Transverse colon (tissue), 4 donors: ENCODE data around the gene FGF1. TPM values are rescaled to one million over a fixed set of nuclear protein-coding genes. Genes with fewer than 3 reads are reported as not detected.

Experiments used
- DNase-seq: peaks from one replicate; pipeline ENCODE4 v3.0.0-alpha.2; 2019
- H3K27ac ChIP-seq, 4 donors: fragments of 200-600 bp; sonication (generic); 2 replicates each; pipeline ENCODE4 v1.5.1; 2016 to 2018; ENCODE audit warnings: inconsistent platforms in 4 of 4
- H3K27me3 ChIP-seq: fragments of 200-600 bp; sonication (generic); 2 replicates; pipeline ENCODE4 v1.5.1; 2017; ENCODE audit warnings: inconsistent platforms
- H3K36me3 ChIP-seq, 4 donors: fragments of 200-600 bp; sonication (generic); 2 replicates each; pipeline ENCODE4 v1.5.1; 2017 to 2019; ENCODE audit warnings: inconsistent platforms in 4 of 4
- H3K4me1 ChIP-seq, 4 donors: fragments of 200-600 bp; sonication (generic); 2 replicates each; pipeline ENCODE4 v1.5.1; 2017 to 2020; ENCODE audit warnings: inconsistent platforms in 4 of 4
- H3K4me3 ChIP-seq, 4 donors: fragments of 200-600 bp; sonication (generic); 1 replicate in 1 of 4; 2 replicates in 3 of 4; pipeline versions ENCODE4 v1.5.1 to v1.6.1; 2017 to 2019; ENCODE audit warnings: inconsistent platforms in 4 of 4
- H3K9me3 ChIP-seq, 2 donors: fragments of 200-600 bp; sonication (generic); 2 replicates each; pipeline ENCODE4 v1.5.1; 2017 to 2019; ENCODE audit warnings: inconsistent platforms in 2 of 2
- EP300 ChIP-seq: sonication (generic); formaldehyde crosslinking; IDR thresholded peaks from one replicate; pipeline ENCODE4 v1.6.1; 2017; ENCODE audit warnings: antibody characterized with exemption, low read depth
- POLR2A ChIP-seq: fragments of 450-650 bp; IDR thresholded peaks from one replicate; pipeline ENCODE4 v1.6.1; 2016; ENCODE audit warnings: antibody characterized with exemption, mild to moderate bottlenecking, moderate library complexity
- POLR2AphosphoS5 ChIP-seq, 3 donors: sonication (generic); formaldehyde crosslinking; IDR thresholded peaks; one replicate each; pipeline ENCODE4 v1.6.1; 2016; ENCODE audit warnings: antibody characterized with exemption in 3 of 3
- WGBS, 2 donors: methylation state at CpG; one replicate each; pipeline ENCODE4 v1.1.5; 2018; ENCODE audit warnings: low coverage in 1 of 2; 5-methylcytosine and 5-hydroxymethylcytosine counted together
- in situ Hi-C, 4 donors: fragments of 200-750 bp; cut with MboI; loops; one replicate each; pipeline versions ENCODE4 v1.15.0 to v1.15.1; 2017; ENCODE audit warnings: low sequenced_read_pairs in 3 of 4, low pct_ligation_motif_present in 1 of 4, low pct_unique_long_range_greater_than_20kb in 1 of 4
- intact Hi-C: fragments of 100-400 bp; cut with DNase I; formaldehyde crosslinking; loops from one replicate; pipeline ENCODE4 v1.15.1; 2023; ENCODE audit warnings: low total_unique reads
- total RNA-seq, 4 donors: library from RNA; depleted of rRNA; stranded (reverse); fragments of >200 nt; gene quantifications; one replicate each; pipeline ENCODE4 v1.1.0, GENCODE V29; 2016
- TF ChIP-seq, protein P1 (sequence below), 5 experiments: fragments of 200-600 bp in 3 of 5; fragments of 450-650 bp in 2 of 5; sonication (generic) in 3 of 5; IDR thresholded peaks; 1 replicate in 2 of 5; 2 replicates in 3 of 5; pipeline ENCODE4 v1.5.1; 2016 to 2017; ENCODE audit warnings: antibody characterized with exemption in 5 of 5, inconsistent platforms in 3 of 5, mild to moderate bottlenecking in 2 of 5, moderate library complexity in 1 of 5

FGF1 gene
- total RNA-seq, 4 donors from 2014 or later, result 0.32 to 0.41 TPM; not detected in 2

GRCh38 chr5:142689081-142689480 is 3.2 kb upstream of the FGF1 start:
- no peak for DNase-seq
- H3K4me1 ChIP-seq, result peaks cover 0 to 16% (median 7%) of the 10 kb centered on the region in 4 donors
- no peaks in the 10 kb centered on the region for H3K9me3 ChIP-seq
- in situ Hi-C loops, result loop anchor here in 1 of 4 donors (25.0 kb wide), 1 partner anchor 527 kb away; no protein-coding TSS in a partner anchor
- H3K27me3 ChIP-seq, result no peaks in the 10 kb centered on the region
- TF ChIP-seq POLR2AphosphoS5 (IDR thresholded peaks at IDR 0.05), result no peak
- TF ChIP-seq, protein P1, sequence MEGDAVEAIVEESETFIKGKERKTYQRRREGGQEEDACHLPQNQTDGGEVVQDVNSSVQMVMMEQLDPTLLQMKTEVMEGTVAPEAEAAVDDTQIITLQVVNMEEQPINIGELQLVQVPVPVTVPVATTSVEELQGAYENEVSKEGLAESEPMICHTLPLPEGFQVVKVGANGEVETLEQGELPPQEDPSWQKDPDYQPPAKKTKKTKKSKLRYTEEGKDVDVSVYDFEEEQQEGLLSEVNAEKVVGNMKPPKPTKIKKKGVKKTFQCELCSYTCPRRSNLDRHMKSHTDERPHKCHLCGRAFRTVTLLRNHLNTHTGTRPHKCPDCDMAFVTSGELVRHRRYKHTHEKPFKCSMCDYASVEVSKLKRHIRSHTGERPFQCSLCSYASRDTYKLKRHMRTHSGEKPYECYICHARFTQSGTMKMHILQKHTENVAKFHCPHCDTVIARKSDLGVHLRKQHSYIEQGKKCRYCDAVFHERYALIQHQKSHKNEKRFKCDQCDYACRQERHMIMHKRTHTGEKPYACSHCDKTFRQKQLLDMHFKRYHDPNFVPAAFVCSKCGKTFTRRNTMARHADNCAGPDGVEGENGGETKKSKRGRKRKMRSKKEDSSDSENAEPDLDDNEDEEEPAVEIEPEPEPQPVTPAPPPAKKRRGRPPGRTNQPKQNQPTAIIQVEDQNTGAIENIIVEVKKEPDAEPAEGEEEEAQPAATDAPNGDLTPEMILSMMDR (IDR thresholded peaks at IDR 0.05), result no peak
- no peak for TF ChIP-seq EP300
- TF ChIP-seq POLR2A, result no peak
- no peaks in the 10 kb centered on the region for H3K36me3 ChIP-seq
- intact Hi-C loops, result no loop called here
- 75 to 77% methylated on average over 2 to 5 of the region's 5 CpGs for WGBS, 2 donors
- no peak overlapping the region for H3K4me3 ChIP-seq
- H3K27ac ChIP-seq, result no peak overlapping the region

GRCh38 chr5:142688281-142688989 is 2.5 kb upstream of the FGF1 start:
- intact Hi-C loops, result no loop called here
- Histone ChIP-seq H3K27me3 (no peaks in the 10 kb centered on the region), H3K27ac (no peak overlapping the region), H3K4me3 (no peak overlapping the region), H3K36me3 (no peaks in the 10 kb centered on the region), H3K4me1 (peaks cover 0 to 17% (median 7%) of the 10 kb centered on the region in 4 donors), H3K9me3 (no peaks in the 10 kb centered on the region)
- TF ChIP-seq POLR2AphosphoS5 (IDR thresholded peaks at IDR 0.05) (no peak), POLR2A (no peak), EP300 (no peak)
- TF ChIP-seq, protein P1 (IDR thresholded peaks at IDR 0.05), result no peak
- in situ Hi-C loops, result loop anchor here in 1 of 4 donors (25.0 kb wide), 1 partner anchor 526 kb away; no protein-coding TSS in a partner anchor
- no peak for DNase-seq
- WGBS, 2 donors, result 77 to 79% methylated on average over 6 to 7 of the region's 7 CpGs

DNA sequence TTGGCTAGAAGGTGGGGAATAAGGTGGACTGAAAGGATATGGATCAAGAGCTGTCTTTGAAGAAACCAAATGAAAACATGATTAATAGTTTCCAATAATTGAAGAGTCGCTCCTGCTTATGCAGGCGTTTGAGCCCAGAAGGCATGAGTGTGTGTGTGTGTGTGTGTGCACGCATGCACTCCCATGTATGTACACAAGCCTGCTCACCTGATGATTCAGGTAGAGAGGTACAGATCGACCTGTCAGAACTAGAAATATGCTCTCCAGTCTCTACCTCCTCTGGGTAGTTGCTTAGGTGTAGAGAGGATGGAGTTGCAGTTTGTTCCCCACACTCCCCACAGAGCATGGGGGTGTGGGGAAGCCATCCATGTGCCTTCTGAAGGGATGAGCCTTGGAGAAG is 1.1 kb upstream of the FGF1 start:
- H3K36me3 ChIP-seq, result no peaks in the 10 kb centered on the region
- H3K4me1 ChIP-seq, result peaks cover 0 to 17% (median 7%) of the 10 kb centered on the region in 4 donors
- H3K27me3 ChIP-seq, result no peaks in the 10 kb centered on the region
- no peaks in the 10 kb centered on the region for H3K9me3 ChIP-seq
- no peak overlapping the region for H3K4me3 ChIP-seq
- intact Hi-C loops (no loop called here), in situ Hi-C loops (loop anchor here in 1 of 4 donors (25.0 kb wide), 1 partner anchor 525 kb away; no protein-coding TSS in a partner anchor)
- H3K27ac ChIP-seq, result no peak overlapping the region
- WGBS, 2 donors, result 73 to 86% methylated on average over 3 to 4 of the region's 4 CpGs
- TF ChIP-seq EP300 (no peak), POLR2A (no peak), POLR2AphosphoS5 (IDR thresholded peaks at IDR 0.05) (no peak)
- TF ChIP-seq, protein P1 (IDR thresholded peaks at IDR 0.05), result no peak
- no peak for DNase-seq

GRCh38 chr5:142686210-142686734 is 382 bp upstream of the FGF1 start:
- H3K27ac ChIP-seq, result peak overlapping the region in 2 of 4 donors; percentile 30 to 63
- H3K9me3 ChIP-seq, result no peaks in the 10 kb centered on the region
- intact Hi-C loops (no loop called here), in situ Hi-C loops (loop anchor here in 1 of 4 donors (25.0 kb wide), 1 partner anchor 524 kb away; no protein-coding TSS in a partner anchor)
- WGBS, 2 donors, result 56% methylated on average over 11 of the region's 11 CpGs; no CpG with 5 or more reads in 1 of the 2 donors
- DNase-seq, result no peak
- H3K4me3 ChIP-seq, result no peak overlapping the region
- H3K4me1 ChIP-seq, result peaks cover 0 to 17% (median 7%) of the 10 kb centered on the region in 4 donors
- H3K36me3 ChIP-seq, result no peaks in the 10 kb centered on the region
- TF ChIP-seq EP300 (no peak), POLR2A (no peak), POLR2AphosphoS5 (IDR thresholded peaks at IDR 0.05) (no peak)
- TF ChIP-seq, protein P1 (IDR thresholded peaks at IDR 0.05), result no peak
- H3K27me3 ChIP-seq, result no peaks in the 10 kb centered on the region
